Common myeloid progenitor, CD34-positive (primary cell): ENCODE measurements around the gene ARL8A.

Source experiments
- CTCF ChIA-PET: fragments of 350-600 bp; sonication (Branson Sonifier 250); formaldehyde crosslinking; loops from one replicate; lab custom pipeline; 2021; ENCODE audit warnings: antibody characterized with exemption; lab: Charles Lee
- POLR2A ChIA-PET: fragments of 350-600 bp; sonication (Branson Sonifier 250); formaldehyde crosslinking; loops from one replicate; lab custom pipeline; 2021; ENCODE audit warnings: antibody characterized with exemption; lab: Charles Lee
- DNase-seq, 3 donors: peaks; one replicate each; pipeline versions ENCODE4 v3.0.0 to v3.0.0-alpha.2; 2013
- H3K27ac ChIP-seq, 2 experiments: 1 replicate in 1 of 2; 2 replicates in 1 of 2; pipeline ENCODE4 v1.7.0; 2013; ENCODE audit warnings: inconsistent platforms in 2 of 2, low read length in 2 of 2, mild to moderate bottlenecking in 2 of 2, low read depth in 1 of 2, moderate library complexity in 1 of 2; ENCODE audit not compliant: severe bottlenecking in 2 of 2, insufficient read depth in 1 of 2, poor library complexity in 1 of 2
- H3K27me3 ChIP-seq, 5 experiments: replicated peaks in 2 of 5; 1 replicate in 3 of 5; 2 replicates in 2 of 5; pipeline versions ENCODE4 v1.6.1 to v1.7.0; 2013; ENCODE audit warnings: low read length in 4 of 5, mild to moderate bottlenecking in 2 of 5, moderate library complexity in 2 of 5, inconsistent platforms in 1 of 5; ENCODE audit not compliant: insufficient read depth in 5 of 5, control insufficient read depth in 4 of 5
- H3K36me3 ChIP-seq, 4 experiments: 1 replicate in 2 of 4; 2 replicates in 2 of 4; pipeline versions ENCODE4 v1.6.1 to v1.7.0; 2013; ENCODE audit warnings: low read length in 3 of 4, control low read depth in 1 of 4, mild to moderate bottlenecking in 1 of 4; ENCODE audit not compliant: control insufficient read depth in 4 of 4, insufficient read depth in 4 of 4
- H3K4me1 ChIP-seq, 4 experiments: 1 replicate in 3 of 4; 2 replicates in 1 of 4; pipeline versions ENCODE4 v1.6.1 to v1.7.1; 2013; ENCODE audit warnings: low read length in 3 of 4, mild to moderate bottlenecking in 3 of 4, control low read depth in 1 of 4, inconsistent platforms in 1 of 4, moderate library complexity in 1 of 4; ENCODE audit not compliant: control insufficient read depth in 4 of 4, insufficient read depth in 4 of 4; ENCODE audit errors: control extremely low read depth in 1 of 4
- H3K4me3 ChIP-seq, 7 experiments: 1 replicate in 4 of 7; 2 replicates in 3 of 7; pipeline versions ENCODE4 v1.5.1 to v1.7.0; 2013; ENCODE audit warnings: mild to moderate bottlenecking in 7 of 7, low read length in 6 of 7, moderate library complexity in 6 of 7, inconsistent platforms in 2 of 7, low read depth in 2 of 7, control low read depth in 1 of 7; ENCODE audit not compliant: insufficient read depth in 4 of 7, control insufficient read depth in 1 of 7; ENCODE audit errors: extremely low read depth in 1 of 7
- H3K9me3 ChIP-seq, 5 experiments: 1 replicate in 4 of 5; 2 replicates in 1 of 5; pipeline versions ENCODE4 v1.6.1 to v1.7.1; 2013; ENCODE audit warnings: low read length in 4 of 5, mild to moderate bottlenecking in 2 of 5, inconsistent platforms in 1 of 5, low read depth in 1 of 5, moderate library complexity in 1 of 5; ENCODE audit not compliant: control insufficient read depth in 4 of 5, insufficient read depth in 2 of 5; ENCODE audit errors: control extremely low read depth in 1 of 5
- WGBS: methylation state at CpG from one replicate; pipeline ENCODE4 v1.1.5; 2013; ENCODE audit not compliant: insufficient coverage; 5-methylcytosine and 5-hydroxymethylcytosine counted together

Gene ARL8A

GRCh38 chr1:202159534-202160371, 15.2 kb upstream of the ARL8A start:
- no peaks in the 10 kb centered on the region for H3K27me3 ChIP-seq
- WGBS, result 0% methylated on average over 7 of the region's 16 CpGs
- H3K4me3 ChIP-seq, result peak overlapping the region; percentile 37 to 87 (median 72)
- peaks cover 6 to 94% (median 89%) of the 10 kb centered on the region in 4 experiments for H3K4me1 ChIP-seq
- ChIA-PET POLR2A (interaction anchor here (0.6 to 2.0 kb wide), 2 partner anchors 15 to 59 kb away, joined by 3 to 7 read pairs; partner anchors contain the start of gene ARL8A), CTCF (interaction anchor here (0.8 to 6.0 kb wide), 20 partner anchors 8 to 346 kb away, joined by 3 to 32 read pairs (median 4); partner anchors contain the start of genes ARL8A and LGR6)
- H3K36me3 ChIP-seq, result peaks cover 12 to 36% (median 26%) of the 10 kb centered on the region in 4 experiments
- H3K9me3 ChIP-seq, result no peaks in the 10 kb centered on the region
- peak overlapping the region; percentile 65 to 93 for H3K27ac ChIP-seq
- peak in 2 of 3 donors; percentile 54 to 59 for DNase-seq

GRCh38 chr1:202158810-202159533, 14.4 kb upstream of the ARL8A start:
- Histone ChIP-seq H3K9me3 (no peaks in the 10 kb centered on the region), H3K27me3 (no peaks in the 10 kb centered on the region), H3K4me3 (peak overlapping the region; percentile 37 to 87 (median 72)), H3K4me1 (peaks cover 6 to 87% (median 81%) of the 10 kb centered on the region in 4 experiments), H3K36me3 (peaks cover 14 to 44% (median 31%) of the 10 kb centered on the region in 4 experiments), H3K27ac (peak overlapping the region; percentile 65 to 93)
- no peak for DNase-seq
- CTCF ChIA-PET, result interaction anchor here (0.8 to 6.0 kb wide), 8 partner anchors 13 to 157 kb away, joined by 3 to 32 read pairs (median 3); partner anchors contain the start of gene LGR6
- WGBS, result 40% methylated on average over 2 of the region's 10 CpGs
- POLR2A ChIA-PET, result no interaction called here

- Histone ChIP-seq H3K36me3 (peaks cover 19 to 54% (median 40%) of the 10 kb centered on the region in 4 experiments), H3K9me3 (no peaks in the 10 kb centered on the region), H3K4me3 (peak overlapping the region in 2 of 7 experiments; percentile 17 to 72), H3K27ac (peak overlapping the region in 1 of 2 experiments; percentile 93), H3K4me1 (peaks cover 6 to 76% (median 71%) of the 10 kb centered on the region in 4 experiments), H3K27me3 (no peaks in the 10 kb centered on the region)
- no peak for DNase-seq
- ChIA-PET CTCF (no interaction called here), POLR2A (no interaction called here)
- 76% methylated on average over 6 of the region's 10 CpGs for WGBS
These were observed 13.4 kb upstream of the ARL8A start for GRCh38 chr1:202157945-202158344.

- no peak for DNase-seq
- Histone ChIP-seq H3K27ac (no peak overlapping the region), H3K27me3 (no peaks in the 10 kb centered on the region), H3K9me3 (no peaks in the 10 kb centered on the region), H3K4me3 (no peak overlapping the region), H3K36me3 (peaks cover 23 to 68% (median 52%) of the 10 kb centered on the region in 4 experiments), H3K4me1 (peaks cover 3 to 63% (median 59%) of the 10 kb centered on the region in 4 experiments)
- ChIA-PET CTCF (interaction anchor here (1.1 to 3.7 kb wide), 6 partner anchors 9 to 138 kb away, joined by 3 to 20 read pairs (median 11); partner anchors contain the start of gene ARL8A), POLR2A (interaction anchor here (0.6 to 1.5 kb wide), 4 partner anchors 9 to 611 kb away, joined by 3 to 5 read pairs (median 4); no protein-coding TSS in a partner anchor)
- 92% methylated on average over 5 of the region's 8 CpGs for WGBS
These were observed 12.1 kb upstream of the ARL8A start for GRCh38 chr1:202156590-202156989.

- Histone ChIP-seq H3K4me3 (no peak overlapping the region), H3K9me3 (no peaks in the 10 kb centered on the region), H3K27ac (peak overlapping the region in 1 of 2 experiments; percentile 25), H3K27me3 (no peaks in the 10 kb centered on the region), H3K36me3 (peaks cover 27 to 77% (median 62%) of the 10 kb centered on the region in 4 experiments), H3K4me1 (peaks cover 3 to 52% (median 52%) of the 10 kb centered on the region in 4 experiments)
- 50% methylated on average over 5 of the region's 8 CpGs for WGBS
- POLR2A ChIA-PET, result interaction anchor here (1.0 to 1.8 kb wide), 4 partner anchors 8 to 12 kb away, joined by 4 to 8 read pairs (median 4); no protein-coding TSS in a partner anchor
- CTCF ChIA-PET, result interaction anchor here (0.7 to 3.7 kb wide), 20 partner anchors 7 to 446 kb away, joined by 3 to 20 read pairs (median 8); partner anchors contain the start of gene ARL8A
- DNase-seq, result no peak
These were observed 11.0 kb upstream of the ARL8A start for GRCh38 chr1:202155478-202156021.

GRCh38 chr1:202154766-202155477, 10.4 kb upstream of the ARL8A start:
- no peaks in the 10 kb centered on the region for H3K27me3 ChIP-seq
- ChIA-PET POLR2A (interaction anchor here (1.0 to 1.8 kb wide), 2 partner anchors 11 to 12 kb away, joined by 4 to 8 read pairs; no protein-coding TSS in a partner anchor), CTCF (interaction anchor here (0.6 to 3.7 kb wide), 21 partner anchors 8 to 838 kb away, joined by 3 to 20 read pairs (median 7); partner anchors contain the start of gene ARL8A)
- no peak overlapping the region for H3K27ac ChIP-seq
- H3K9me3 ChIP-seq, result no peaks in the 10 kb centered on the region
- WGBS, result 79% methylated on average over 7 of the region's 11 CpGs
- peaks cover 27 to 83% (median 68%) of the 10 kb centered on the region in 4 experiments for H3K36me3 ChIP-seq
- DNase-seq, result peak; percentile 56 to 75 (median 71)
- no peak overlapping the region for H3K4me3 ChIP-seq
- peaks cover 3 to 53% (median 46%) of the 10 kb centered on the region in 4 experiments for H3K4me1 ChIP-seq
